ENCODE data around the gene ZNF446. TPM values are rescaled to one million over a fixed set of nuclear protein-coding genes. Genes with fewer than 3 reads are reported as not detected.

The ZNF446 gene
- total RNA-seq, 3 donors from 2014 or later: 10.2 to 23.4 (median 20.0) TPM

DNA sequence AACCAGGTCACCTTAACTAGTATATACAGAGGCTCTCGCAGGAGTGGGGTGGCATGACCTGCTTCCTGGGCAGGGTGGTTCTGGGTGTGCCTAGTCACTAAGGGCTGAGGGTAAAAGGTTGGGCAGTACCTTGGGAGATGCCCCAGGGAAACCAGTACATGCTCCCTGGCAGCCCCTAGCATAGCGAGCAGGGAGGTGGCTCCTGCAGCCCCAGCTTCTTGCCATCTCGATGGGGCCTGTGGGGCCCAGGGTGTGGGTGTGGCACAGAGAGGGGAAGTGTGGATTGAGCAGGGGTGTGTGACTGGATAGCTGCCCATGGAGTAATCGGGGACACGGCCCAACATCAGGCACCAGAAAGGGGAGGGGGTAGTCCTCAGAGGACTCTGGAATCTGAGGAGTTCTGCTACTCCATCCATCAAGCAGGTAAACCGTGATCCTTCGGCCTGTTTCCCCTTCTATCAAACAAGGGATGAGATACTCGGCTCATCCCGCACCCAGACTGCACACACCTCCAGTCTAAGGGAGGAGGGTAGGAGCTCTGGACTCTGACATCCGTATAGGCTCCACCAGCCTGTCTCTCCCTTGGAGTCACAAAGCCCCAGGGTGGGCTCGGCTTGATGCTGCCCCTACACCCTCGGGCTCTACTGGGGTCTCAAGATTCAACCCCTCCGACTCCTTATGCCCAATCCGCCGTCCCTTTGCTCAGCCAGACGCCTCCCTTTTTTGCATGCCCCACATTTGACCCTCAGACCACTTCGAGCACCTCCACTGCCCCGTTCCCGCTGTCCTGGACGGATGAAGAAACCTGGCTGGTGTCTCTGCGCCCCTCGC lies 42.3 kb downstream of the ZNF446 start:
- Histone ChIP-seq H3K4me3 (peak overlapping the region; percentile 82 to 93 (median 84)), H3K36me3 (no peaks in the 10 kb centered on the region), H3K27me3 (no peaks in the 10 kb centered on the region), H3K9me3 (no peaks in the 10 kb centered on the region), H3K4me1 (peaks cover 9 to 21% of the 10 kb centered on the region in 2 donors), H3K27ac (peak overlapping the region; percentile 93 to 95)
- intact Hi-C loops (cut with DNase I; ENCODE audit: low total_unique reads): no loop called here
- TF ChIP-seq POLR2AphosphoS5 (IDR thresholded peaks at IDR 0.05) (no peak), CTCF (IDR thresholded peaks at IDR 0.05) (peak in 1 of 3 donors; percentile 48)
- no peak for DNase-seq (ENCODE audit: low spot score in 2 of 2)

DNA sequence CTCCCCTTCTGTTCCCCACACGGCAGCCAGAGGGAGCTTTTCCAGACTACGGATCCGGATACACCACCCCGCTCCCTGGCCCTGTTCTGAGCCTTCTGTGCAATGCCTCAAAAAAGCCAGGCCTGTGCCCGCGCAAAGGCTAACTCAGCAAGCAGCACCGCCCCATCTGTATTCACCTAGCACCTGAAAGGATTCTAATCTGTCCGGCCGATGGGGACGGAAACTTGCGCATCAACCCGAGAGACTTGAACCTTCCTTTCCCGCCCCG lies 42.9 kb downstream of the ZNF446 start:
- DNase-seq (ENCODE audit: low spot score in 2 of 2): peak; percentile 53 to 74
- Histone ChIP-seq H3K4me3 (peak overlapping the region; percentile 82 to 93 (median 84)), H3K4me1 (peaks cover 9 to 21% of the 10 kb centered on the region in 2 donors), H3K27me3 (no peaks in the 10 kb centered on the region), H3K27ac (peak overlapping the region; percentile 93 to 95), H3K9me3 (no peaks in the 10 kb centered on the region), H3K36me3 (no peaks in the 10 kb centered on the region)
- TF ChIP-seq POLR2A (IDR thresholded peaks at IDR 0.05) (no peak), CTCF (IDR thresholded peaks at IDR 0.05) (peak in 1 of 3 donors; percentile 39)
- intact Hi-C loops (cut with DNase I; ENCODE audit: low total_unique reads): no loop called here

- Histone ChIP-seq H3K4me1 (peaks cover 9 to 17% of the 10 kb centered on the region in 2 donors), H3K4me3 (peak within 1 kb of the TSS; percentile 82 to 93 (median 84)), H3K27ac (peak within 1 kb of the TSS; percentile 93 to 95), H3K9me3 (no peaks in the 10 kb centered on the region), H3K36me3 (no peaks in the 10 kb centered on the region), H3K27me3 (no peaks in the 10 kb centered on the region)
- TF ChIP-seq POLR2AphosphoS5 (IDR thresholded peaks at IDR 0.05) (peak; percentile 92 to 94 (median 93)), CTCF (IDR thresholded peaks at IDR 0.05) (peak; percentile 77 to 87 (median 78)), POLR2A (IDR thresholded peaks at IDR 0.05) (no peak)
- intact Hi-C loops (cut with DNase I; ENCODE audit: low total_unique reads): loop anchor here (1.0 kb wide), 1 partner anchor 40 kb away; no protein-coding TSS in a partner anchor
- DNase-seq (ENCODE audit: low spot score in 2 of 2): peak; percentile 90 to 92
Observed at GRCh38 chr19:58519355-58520256, 43.5 kb downstream of the ZNF446 start, which contains the start of gene ZBTB45. Gene ZBTB45 (minus strand): TSS chr19:58519810. CDS start chr19:58517673, 2,137 bp downstream.

GRCh38 chr19:58520257-58520599 lies 44.1 kb downstream of the ZNF446 start:
- no peaks in the 10 kb centered on the region for H3K9me3 ChIP-seq
- TF ChIP-seq CTCF (IDR thresholded peaks at IDR 0.05) (peak in 1 of 3 donors; percentile 6), POLR2AphosphoS5 (IDR thresholded peaks at IDR 0.05) (no peak)
- peaks cover 9 to 16% of the 10 kb centered on the region in 2 donors for H3K4me1 ChIP-seq
- intact Hi-C loops (cut with DNase I; ENCODE audit: low total_unique reads): loop anchor here (1.0 kb wide), 1 partner anchor 41 kb away; no protein-coding TSS in a partner anchor
- no peaks in the 10 kb centered on the region for H3K36me3 ChIP-seq
- peak overlapping the region; percentile 93 to 95 for H3K27ac ChIP-seq
- H3K4me3 ChIP-seq: peak overlapping the region; percentile 82 to 93 (median 84)
- no peaks in the 10 kb centered on the region for H3K27me3 ChIP-seq
- no peak for DNase-seq (ENCODE audit: low spot score in 2 of 2)
